ENCODE results near the gene FJX1. TPM values are rescaled to one million over a fixed set of nuclear protein-coding genes. Genes with fewer than 3 reads are reported as not detected.

The FJX1 gene
- total and polyA plus RNA-seq, 4 donors: 0.46 to 3.0 (median 1.1) TPM

- Histone ChIP-seq H3K9me3 (ENCODE audit: control insufficient read depth in 4 of 4, low read length in 3 of 4) (no peaks in the 10 kb centered on the region), H3K27me3 (ENCODE audit: control insufficient read depth in 4 of 4, insufficient read depth in 4 of 4, low read length in 3 of 4) (peaks cover 0 to 3% (median 0%) of the 10 kb centered on the region in 4 donors), H3K9ac (ENCODE audit: low read depth in 1 of 2, low read length in 2 of 2) (no peak overlapping the region), H3K4me1 (ENCODE audit: control insufficient read depth in 4 of 4, insufficient read depth in 4 of 4, low read length in 3 of 4) (peaks cover 2 to 7% (median 4%) of the 10 kb centered on the region in 4 donors), H3K4me3 (ENCODE audit: low read depth in 1 of 3, low read length in 3 of 3) (no peak overlapping the region), H3K36me3 (ENCODE audit: control insufficient read depth in 4 of 4, insufficient read depth in 3 of 4, low read depth in 1 of 4, low read length in 3 of 4) (no peaks in the 10 kb centered on the region), H3K27ac (ENCODE audit: low read depth in 1 of 2, low read length in 2 of 2) (no peak overlapping the region)
- TF ChIP-seq NR2F2 (IDR thresholded peaks at IDR 0.05): no peak
- TF ChIP-seq SP1 (IDR thresholded peaks at IDR 0.05): no peak
- TF ChIP-seq YY1 (IDR thresholded peaks at IDR 0.05): no peak
- no peak for TF ChIP-seq HNF4G (IDR thresholded peaks at IDR 0.05)
- no peak for TF ChIP-seq FOXA1 (IDR thresholded peaks at IDR 0.05)
- no peak for TF ChIP-seq RAD21 (IDR thresholded peaks at IDR 0.05)
- TF ChIP-seq HNF4A (conservative IDR thresholded peaks at IDR 0.05): no peak
- no peak for TF ChIP-seq REST (IDR thresholded peaks at IDR 0.05)
- TF ChIP-seq CTCF (IDR thresholded peaks at IDR 0.05; ENCODE audit: low read depth, low read length, missing input control): no peak
- TF ChIP-seq MAX (IDR thresholded peaks at IDR 0.05): no peak
- no peak for TF ChIP-seq ATF3 (IDR thresholded peaks at IDR 0.05)
- TF ChIP-seq EGR1 (IDR thresholded peaks at IDR 0.05; ENCODE audit: low read depth in 2 of 2): no peak
- DNase-seq (ENCODE audit: low spot score): no peak
Measured at GRCh38 chr11:35624781-35625180, 6.5 kb downstream of the FJX1 start.

- H3K27ac ChIP-seq (ENCODE audit: low read depth in 1 of 2, low read length in 2 of 2): no peak overlapping the region
- H3K27me3 ChIP-seq (ENCODE audit: control insufficient read depth in 4 of 4, insufficient read depth in 4 of 4, low read length in 3 of 4): peaks cover 0 to 3% (median 0%) of the 10 kb centered on the region in 4 donors
- no peaks in the 10 kb centered on the region for H3K36me3 ChIP-seq (ENCODE audit: control insufficient read depth in 4 of 4, insufficient read depth in 3 of 4, low read depth in 1 of 4, low read length in 3 of 4)
- 94% methylated on average over 2 of the region's 2 CpGs for WGBS
- no peak for DNase-seq (ENCODE audit: low spot score)
- no peaks in the 10 kb centered on the region for H3K4me1 ChIP-seq (ENCODE audit: control insufficient read depth in 4 of 4, insufficient read depth in 4 of 4, low read length in 3 of 4)
- TF ChIP-seq REST (IDR thresholded peaks at IDR 0.05) (no peak), GABPA (IDR thresholded peaks at IDR 0.05 in 1 of 2, conservative IDR thresholded peaks at IDR 0.05 in 1 of 2) (no peak), CTCF (IDR thresholded peaks at IDR 0.05; ENCODE audit: low read depth, low read length, missing input control) (no peak), YY1 (IDR thresholded peaks at IDR 0.05) (no peak), NR2F2 (IDR thresholded peaks at IDR 0.05) (no peak), RXRA (IDR thresholded peaks at IDR 0.05) (no peak), ATF3 (IDR thresholded peaks at IDR 0.05) (no peak), FOXA2 (IDR thresholded peaks at IDR 0.05) (no peak), HNF4A (conservative IDR thresholded peaks at IDR 0.05) (no peak)
- no peaks in the 10 kb centered on the region for H3K9me3 ChIP-seq (ENCODE audit: control insufficient read depth in 4 of 4, low read length in 3 of 4)
- H3K9ac ChIP-seq (ENCODE audit: low read depth in 1 of 2, low read length in 2 of 2): no peak overlapping the region
- H3K4me3 ChIP-seq (ENCODE audit: low read depth in 1 of 3, low read length in 3 of 3): no peak overlapping the region
Measured at GRCh38 chr11:35626501-35626900, 8.2 kb downstream of the FJX1 start.

Data from liver (tissue), 9 donors.